GM18519 (cell line): Measurements from ENCODE around the gene KCNK15.
"Not testable (repeated sequence)": the region's sequence is repeated elsewhere in the genome, so short reads cannot be mapped to it uniquely, and the experiment has no call there.

Experiments
- ATAC-seq: cut with Tn5 transposase; IDR thresholded peaks from one replicate; pipeline ENCODE4 v1.9.1; 2021; ENCODE audit warnings: mild to moderate bottlenecking, moderate library complexity; ENCODE audit not compliant: unreplicated experiment, low FRiP score

The KCNK15 gene

DNA sequence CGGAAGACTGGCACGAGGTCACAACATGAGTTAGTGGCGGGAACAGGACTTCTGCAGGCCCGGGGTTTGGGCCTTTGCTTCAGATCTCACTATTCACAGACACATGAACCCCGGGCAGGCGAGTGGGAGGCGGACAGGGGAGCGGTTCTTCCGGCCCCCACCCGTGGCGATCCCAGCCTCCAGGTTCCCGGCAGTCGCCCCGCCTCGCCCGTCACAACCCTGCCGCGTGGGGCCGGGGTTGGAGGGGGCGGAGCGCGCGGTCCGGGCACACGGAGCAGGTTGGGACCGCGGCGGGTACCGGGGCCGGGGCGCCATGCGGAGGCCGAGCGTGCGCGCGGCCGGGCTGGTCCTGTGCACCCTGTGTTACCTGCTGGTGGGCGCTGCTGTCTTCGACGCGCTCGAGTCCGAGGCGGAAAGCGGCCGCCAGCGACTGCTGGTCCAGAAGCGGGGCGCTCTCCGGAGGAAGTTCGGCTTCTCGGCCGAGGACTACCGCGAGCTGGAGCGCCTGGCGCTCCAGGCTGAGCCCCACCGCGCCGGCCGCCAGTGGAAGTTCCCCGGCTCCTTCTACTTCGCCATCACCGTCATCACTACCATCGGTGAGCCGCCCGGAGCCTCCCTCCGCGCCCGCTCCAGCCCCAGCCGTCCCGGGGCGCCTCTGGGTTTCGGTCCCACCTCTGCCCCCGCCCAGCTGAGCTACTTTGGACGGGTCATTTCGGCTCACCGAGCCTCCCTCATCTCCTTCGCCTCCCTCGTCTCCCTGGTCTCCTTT is at the start of gene KCNK15:
KCNK15 (plus strand) TSS at position 268 of the 769 bp plus-strand sequence; CDS start at position 314, 46 bp downstream.
- no peak for ATAC-seq

- no peak for ATAC-seq
These were observed 49.4 kb upstream of the KCNK15 start for GRCh38 chr20:44696315-44696714.

GRCh38 chr20:44697041-44697440 is 48.6 kb upstream of the KCNK15 start:
- not testable (repeated sequence) for ATAC-seq

DNA sequence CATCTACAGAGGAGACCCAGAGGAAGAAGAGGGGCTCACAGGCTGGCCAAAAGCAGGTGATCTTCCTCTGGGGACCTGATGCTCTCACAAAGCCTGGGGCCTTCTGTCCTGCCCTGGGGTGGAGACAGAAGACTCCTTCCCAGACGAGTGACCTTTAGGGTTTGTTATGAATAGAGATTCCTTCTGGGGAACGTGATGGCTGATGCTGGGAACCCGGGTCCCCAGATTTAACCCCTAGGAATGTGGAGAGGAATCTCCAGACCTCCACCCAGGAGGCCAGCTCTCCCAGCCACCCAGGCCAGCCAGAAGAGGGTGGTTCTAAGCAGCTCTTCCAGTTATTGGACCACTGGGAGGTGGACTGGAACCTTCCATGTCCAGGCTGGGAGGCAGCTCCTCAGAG is 47.3 kb upstream of the KCNK15 start:
- no peak for ATAC-seq

DNA sequence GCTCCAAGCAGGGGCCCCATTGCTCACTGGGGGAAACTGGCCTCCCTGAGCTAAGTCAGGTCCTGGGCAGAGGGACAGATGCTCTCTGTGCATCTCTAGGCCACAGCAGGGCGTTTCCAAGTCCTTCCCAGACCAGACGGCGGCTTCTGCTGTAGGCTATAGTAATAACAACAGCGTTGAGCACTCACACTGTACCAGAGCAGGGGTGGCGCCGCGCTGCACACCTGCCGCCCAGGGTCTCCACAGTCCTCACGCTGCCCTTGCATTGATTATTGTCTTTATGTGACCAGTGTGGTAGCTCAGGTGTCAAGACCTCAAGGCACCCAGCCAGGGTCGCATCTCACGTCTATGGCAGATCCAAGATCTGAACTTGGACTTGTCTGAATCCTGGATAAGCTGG is 45.4 kb upstream of the KCNK15 start:
- ATAC-seq = no peak

DNA sequence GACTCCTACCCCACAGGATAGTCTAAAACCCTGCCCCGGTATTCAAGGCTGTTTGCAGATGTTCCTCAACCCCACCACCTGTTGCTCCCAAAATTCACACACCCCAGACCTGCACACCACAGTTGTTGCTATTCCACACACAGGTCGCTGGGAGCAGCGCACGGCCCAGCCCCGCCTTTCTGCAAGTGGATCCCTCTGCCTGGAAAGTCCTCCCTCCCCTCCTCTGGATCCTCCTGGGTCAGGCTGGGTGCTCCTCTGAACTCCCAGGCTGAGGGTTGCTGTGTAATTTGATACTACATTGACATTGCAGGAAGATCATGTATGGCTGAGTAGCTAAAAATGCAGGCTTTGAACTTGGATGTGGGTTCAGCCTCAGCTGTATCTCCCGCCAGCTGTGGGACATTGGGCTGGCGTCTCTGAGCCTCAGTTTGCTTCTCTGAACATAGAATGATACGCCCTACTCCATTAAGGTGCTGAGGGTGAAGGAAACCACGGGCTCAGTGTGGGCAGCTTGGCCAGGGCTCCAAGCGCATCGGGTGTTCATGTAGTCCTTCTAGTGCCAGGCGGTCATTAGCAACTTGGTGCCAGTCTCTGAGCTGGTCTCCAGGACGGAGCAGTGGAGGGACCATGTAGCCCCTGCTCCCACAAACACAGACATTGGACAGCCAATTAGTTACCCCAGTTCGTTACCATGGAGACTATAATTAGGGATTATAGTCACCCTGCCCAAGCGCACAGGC is 44.4 kb upstream of the KCNK15 start:
- ATAC-seq = no peak

- no peak for ATAC-seq
These were observed 43.8 kb upstream of the KCNK15 start for GRCh38 chr20:44701858-44702256.

DNA sequence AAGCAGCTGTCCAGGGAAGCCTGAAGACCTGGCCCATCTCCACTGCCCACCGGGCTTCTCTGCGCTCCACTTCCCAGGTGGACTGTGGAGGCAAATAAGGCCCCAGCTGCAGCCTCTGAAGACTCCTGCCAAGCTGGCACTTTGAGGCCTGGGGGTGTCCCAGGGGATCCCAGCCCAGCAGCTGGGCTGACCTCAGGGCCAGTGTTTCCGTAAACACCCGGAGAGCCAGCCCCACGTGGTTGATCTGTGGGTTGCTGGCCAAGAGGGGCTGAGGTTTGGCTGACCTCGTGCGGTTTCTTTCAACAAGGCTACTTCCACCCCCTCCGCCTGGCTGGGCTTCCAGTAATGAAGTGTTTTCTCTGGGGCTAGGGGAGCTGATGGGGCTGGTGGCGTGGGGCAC is 42.9 kb upstream of the KCNK15 start:
- ATAC-seq = no peak

GRCh38 chr20:44703183-44703925 is 42.3 kb upstream of the KCNK15 start:
- ATAC-seq = no peak

DNA sequence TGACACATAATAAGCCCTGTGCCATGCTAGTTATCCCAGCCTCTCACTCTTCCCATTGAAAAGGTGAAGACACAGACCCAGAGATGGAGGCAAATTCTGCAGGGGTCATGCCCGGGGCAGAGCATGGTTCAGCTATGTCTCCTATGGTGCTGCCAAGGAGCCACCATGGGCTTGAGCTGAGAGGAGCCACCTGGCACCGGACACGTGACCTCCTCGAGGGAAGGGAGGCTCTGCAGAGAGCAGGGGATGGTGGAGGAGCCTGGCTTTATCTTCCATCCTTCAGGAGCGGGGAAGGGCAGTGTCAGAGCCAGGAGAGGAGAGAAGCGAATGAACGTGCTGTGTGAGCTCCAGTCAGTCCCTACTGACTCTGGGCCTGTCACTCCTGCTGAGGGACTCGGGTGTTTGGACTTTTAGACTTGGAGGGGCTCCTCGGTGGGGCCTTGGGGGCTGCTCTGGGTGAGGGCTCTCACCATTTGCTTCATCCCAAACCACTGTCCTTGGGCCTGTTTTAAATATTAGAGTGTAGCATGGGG is 41.6 kb upstream of the KCNK15 start:
- ATAC-seq = no peak

GRCh38 chr20:44704551-44704971 is 41.1 kb upstream of the KCNK15 start:
- no peak for ATAC-seq

GRCh38 chr20:44705364-44706094 is 40.1 kb upstream of the KCNK15 start:
- ATAC-seq = no peak

DNA sequence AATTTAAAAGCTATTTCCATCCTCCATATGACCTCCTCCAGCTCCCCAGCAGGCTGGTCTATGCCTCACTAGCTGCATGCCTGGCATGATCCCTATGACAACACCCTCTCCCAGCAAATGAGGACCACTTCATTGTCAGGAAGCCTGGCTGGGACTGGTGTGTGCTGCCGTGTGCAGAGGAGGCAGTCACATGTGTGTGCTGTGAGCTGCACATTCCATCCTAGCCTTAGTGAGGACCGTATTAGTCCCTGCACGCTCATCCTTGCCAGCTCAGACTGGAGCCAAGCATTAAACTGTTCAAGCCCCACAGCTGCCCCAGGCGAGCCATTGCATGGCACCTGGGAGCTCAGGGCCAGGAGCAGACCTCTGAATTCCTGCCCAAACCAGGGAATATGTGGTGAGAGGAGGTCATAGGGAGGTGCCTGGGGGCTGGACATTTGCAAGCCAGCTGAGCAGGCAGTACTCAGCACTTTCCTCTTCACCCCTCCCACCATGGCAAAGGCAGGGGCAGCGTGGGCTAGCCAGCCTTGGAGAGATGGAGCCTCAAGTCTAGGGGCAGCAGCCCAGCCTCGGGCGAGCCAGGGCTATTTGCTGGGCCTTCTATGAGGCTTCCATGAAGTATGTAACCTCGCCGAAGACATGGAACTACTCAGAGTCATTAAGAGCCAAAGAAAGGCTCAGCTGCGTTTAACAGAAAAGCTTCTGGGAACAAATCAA is 39.2 kb upstream of the KCNK15 start:
- no peak for ATAC-seq

DNA sequence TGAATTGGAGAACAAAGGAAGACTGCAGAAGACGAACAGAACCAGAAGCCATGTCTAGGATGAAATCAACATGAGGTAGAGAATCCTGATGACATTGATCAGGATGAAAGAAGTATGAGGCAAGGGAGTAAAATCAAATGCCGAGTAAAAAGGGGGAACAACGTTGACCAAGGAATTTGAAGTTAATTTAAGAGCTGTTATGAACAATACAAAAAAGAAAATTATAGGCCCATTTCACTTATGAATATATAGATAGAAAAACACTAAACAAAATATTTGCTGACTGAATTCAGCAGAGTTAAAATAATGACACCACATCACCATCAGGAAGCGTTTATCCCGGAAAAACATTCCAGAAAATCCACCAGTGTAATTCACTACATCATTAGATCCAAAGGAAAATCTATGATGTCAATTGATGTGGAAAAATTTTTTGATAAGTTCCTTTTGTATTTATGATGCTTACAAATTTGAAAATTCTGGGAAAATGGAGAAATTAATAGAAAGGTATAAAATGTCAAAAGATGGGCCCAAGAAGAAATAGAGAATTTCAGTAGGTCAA is 38.6 kb upstream of the KCNK15 start:
- no peak for ATAC-seq

GRCh38 chr20:44709380-44709779 is 36.3 kb upstream of the KCNK15 start:
- no peak for ATAC-seq

- ATAC-seq = no peak
These were observed 35.9 kb upstream of the KCNK15 start for GRCh38 chr20:44709797-44710196.

DNA sequence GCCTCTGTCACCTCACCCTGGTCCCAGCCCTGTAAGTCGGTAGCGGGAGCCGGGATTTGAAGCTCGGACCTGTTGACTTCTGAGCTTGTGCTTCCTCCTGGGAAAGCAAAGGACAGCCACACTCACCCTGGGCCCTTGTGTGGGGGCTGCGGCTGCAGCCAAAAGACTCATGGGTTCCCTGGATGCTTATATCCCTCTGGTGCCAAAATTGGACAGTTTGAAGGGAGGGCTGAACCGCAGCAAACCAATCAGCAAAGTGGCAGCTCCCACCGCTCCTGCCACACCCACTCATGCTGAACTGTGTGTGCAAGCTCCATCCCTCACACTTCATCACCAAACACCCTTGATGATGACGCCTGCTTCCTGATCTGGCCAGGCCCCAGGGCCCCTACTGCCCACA is 34.4 kb upstream of the KCNK15 start:
- ATAC-seq = no peak

DNA sequence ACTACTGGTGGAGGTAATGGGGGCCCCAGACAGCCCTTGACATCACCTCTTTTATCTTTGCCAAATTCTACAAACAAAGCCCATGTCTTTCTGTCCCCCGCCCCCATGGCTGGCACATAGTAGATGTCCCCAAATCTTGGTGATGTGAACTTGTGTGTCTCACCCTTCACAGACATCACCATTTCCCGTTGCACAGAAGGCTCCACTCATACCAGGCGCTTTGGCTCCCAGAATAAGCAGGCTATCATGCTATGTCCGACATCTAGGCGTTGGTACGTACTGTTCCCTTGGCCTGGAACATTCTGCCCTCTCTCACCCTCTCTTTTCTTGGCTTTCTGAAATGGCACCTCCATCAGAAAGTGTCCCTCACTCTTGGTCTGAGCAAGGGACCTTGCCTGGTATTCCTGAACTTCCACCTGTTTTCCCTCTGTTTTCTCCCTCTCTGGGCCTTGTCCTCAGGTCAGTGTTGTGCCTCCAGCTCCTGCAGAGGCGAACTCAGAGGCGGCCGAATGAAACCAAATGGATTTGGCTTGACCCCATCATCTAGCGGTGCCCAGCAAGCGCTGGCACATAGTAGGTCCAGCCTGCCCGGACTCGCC is 31.5 kb upstream of the KCNK15 start:
- no peak for ATAC-seq
